Activated naive CD4-positive, alpha-beta T cell treated with anti-CD3 and anti-CD28 coated beads, Interleukin-2, amount 50 U/mL, for 16 hours (primary cell): ENCODE data around the gene PDCL3.

Source experiments
- DNase-seq: peaks from one replicate; pipeline ENCODE4 v3.0.0-alpha.2; 2020

The PDCL3 gene

DNA sequence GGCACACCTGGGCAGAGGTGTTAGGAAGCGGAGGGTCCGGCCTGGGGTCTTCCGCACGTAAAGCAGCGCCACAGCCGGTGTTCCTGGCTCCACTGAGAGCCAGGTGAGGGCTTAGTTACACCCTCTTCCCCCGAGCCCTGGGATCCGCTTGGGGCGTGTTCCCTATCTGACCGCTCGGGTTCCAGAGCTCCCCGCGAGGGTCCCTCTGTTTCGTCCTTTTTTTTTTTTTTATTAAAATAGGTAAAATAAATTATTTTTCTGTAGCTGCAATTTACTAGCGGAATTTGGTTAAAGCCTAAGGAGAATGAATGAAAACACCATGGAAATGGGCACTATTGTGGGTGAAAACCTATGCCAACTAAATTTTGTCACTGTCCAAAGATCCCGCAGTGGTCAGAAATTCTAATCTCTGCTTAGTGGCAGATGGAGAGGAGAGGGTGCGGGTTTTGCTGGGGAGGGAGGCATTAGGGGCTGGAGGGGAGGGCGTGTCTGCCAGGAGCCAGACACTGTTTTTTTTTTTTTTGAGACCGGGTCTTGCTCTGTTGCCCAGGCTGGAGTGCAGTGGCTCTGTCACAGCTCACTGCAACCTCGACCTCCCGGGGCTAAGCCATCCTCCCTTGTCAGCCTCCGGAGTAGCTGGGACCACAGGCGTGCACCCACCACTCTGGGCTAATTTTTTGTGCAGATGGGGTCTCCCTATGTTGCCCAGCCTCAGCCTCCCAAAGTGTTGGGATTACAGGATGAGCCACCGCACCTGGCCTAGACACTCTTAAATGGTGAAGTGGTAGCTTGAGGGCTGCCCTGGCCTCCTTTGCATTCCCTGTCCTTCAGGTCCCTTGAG lies 834 bp downstream of the PDCL3 start:
- DNase-seq = no peak

GRCh38 chr2:100568989-100569388 lies 6.2 kb downstream of the PDCL3 start:
- no peak for DNase-seq

GRCh38 chr2:100571668-100572067 lies 8.9 kb downstream of the PDCL3 start:
- no peak for DNase-seq

DNA sequence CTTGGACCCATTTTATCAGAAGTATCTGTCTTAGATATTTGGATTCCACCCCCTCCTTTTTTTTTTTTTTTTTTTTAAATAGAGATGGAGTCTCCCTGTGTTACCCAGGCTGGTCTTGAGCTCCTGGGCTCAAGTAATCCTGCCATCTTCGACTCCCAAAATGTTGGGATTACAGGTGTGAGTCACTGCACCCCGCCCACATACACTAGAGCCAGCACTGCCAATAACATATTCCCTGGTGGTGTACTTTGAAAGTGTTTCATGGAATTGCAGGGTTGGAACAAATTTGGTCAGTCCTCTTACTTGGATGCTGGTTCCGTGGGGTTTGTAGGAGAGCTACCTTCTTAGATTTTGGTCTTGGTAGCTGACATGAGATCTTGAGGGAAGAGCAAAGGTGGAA lies 15.0 kb downstream of the PDCL3 start:
- DNase-seq = no peak

DNA sequence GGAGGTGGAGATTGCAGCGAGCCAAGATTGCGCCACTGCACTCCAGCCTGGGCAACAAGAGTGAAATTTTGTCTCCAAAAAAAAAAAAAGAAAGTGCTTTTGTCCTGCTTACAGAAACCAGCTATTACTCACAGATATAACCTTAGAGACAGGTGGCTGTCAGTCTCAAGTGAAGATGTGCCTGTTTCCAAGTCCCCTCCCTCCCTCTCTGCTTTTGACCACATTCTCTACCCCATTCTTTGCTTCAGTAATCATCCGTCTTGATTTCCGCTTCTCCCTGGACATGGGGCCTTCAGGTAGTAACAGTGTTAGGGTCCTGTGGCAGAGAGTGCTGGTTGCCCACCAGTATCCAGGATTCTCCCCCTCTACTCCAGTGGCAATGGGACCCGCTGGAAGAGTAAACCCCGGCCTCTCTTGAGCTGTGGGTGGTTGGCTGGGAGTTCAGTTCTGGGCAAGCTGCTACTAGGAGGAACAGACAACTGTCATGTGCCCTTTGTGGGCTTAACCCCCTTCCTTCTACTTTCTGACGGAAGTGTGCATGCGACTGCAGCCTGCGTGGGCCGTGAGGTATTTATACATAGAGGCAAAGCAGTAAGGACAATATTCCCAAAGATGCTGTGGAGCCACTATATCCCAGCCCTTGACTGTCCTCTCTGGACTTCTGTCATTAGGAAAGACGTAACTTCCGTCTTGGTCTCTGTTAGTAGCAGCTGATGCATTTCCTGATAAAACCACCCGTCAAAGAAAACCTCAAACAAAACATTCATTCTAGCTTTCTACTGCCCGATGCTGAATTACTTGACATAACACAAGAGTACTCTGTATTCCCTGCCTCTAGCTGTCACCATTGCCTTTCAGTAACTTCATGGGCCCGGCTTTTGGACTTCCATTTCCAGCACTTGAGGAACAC lies 17.8 kb downstream of the PDCL3 start:
- peak; percentile 33 for DNase-seq

- DNase-seq = no peak
These were observed 18.5 kb downstream of the PDCL3 start for GRCh38 chr2:100581277-100581612.

DNA sequence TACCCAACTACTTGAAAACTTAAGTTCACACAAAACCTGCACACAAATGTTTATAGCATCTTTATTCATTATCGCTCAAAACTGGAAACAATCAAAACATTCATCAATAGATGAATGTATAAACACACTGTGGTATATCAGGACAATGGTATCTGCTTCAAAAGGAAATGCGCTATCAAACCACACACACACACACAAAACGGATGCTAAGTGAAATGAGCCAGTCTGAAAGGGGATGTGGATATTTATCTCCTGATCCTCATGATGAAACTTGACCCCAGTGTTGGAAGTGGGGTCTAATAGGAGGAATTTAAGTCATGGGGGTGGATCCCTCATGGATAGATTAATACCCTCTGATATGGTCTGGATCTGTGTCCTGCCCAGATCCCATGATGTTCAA lies 22.0 kb downstream of the PDCL3 start:
- DNase-seq = no peak

GRCh38 chr2:100588071-100588786 lies 25.4 kb downstream of the PDCL3 start:
- DNase-seq = no peak

GRCh38 chr2:100589527-100589926 lies 26.7 kb downstream of the PDCL3 start:
- DNase-seq = no peak

DNA sequence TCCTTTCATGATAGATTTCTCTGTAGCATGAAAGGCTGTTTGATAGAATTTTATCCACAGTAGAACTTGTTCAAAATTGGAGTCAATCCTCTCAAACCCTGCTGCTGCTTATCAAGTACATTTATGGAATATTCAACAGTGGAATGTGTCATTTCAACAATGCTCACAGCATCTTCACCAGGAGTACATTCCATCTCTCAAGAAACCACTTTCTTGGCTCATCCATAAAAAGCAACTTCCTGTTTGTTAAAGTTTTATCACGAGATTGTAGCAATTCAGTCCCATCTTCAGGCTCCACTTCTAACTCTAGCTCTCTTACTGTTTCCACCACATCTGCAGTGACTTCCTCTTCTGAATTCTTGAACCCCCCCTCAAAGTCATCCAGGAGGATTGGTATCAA lies 29.4 kb downstream of the PDCL3 start:
- no peak for DNase-seq

GRCh38 chr2:100596465-100596864 lies 33.7 kb downstream of the PDCL3 start:
- no peak for DNase-seq

- DNase-seq = no peak
These were observed 36.8 kb downstream of the PDCL3 start for GRCh38 chr2:100599566-100599965.

DNA sequence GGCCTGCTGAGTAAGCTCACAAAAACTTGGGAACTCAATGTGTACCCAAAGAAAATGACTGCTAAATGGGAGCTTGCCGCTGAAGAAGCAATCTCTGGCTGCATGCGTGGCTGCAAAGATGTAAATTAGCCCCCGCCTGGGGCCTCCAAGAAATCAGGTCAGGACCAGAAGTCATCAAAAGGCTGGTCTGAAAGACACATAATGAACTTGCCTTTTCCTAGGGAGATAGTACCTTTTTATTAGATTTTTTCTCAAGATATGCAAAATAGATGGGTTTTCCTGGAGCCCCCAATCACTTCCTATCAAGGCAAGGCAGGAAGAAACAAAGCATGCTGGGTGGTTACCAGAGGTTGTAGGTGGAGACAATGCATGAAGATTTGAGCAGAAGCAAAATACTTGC lies 38.9 kb downstream of the PDCL3 start:
- no peak for DNase-seq

DNA sequence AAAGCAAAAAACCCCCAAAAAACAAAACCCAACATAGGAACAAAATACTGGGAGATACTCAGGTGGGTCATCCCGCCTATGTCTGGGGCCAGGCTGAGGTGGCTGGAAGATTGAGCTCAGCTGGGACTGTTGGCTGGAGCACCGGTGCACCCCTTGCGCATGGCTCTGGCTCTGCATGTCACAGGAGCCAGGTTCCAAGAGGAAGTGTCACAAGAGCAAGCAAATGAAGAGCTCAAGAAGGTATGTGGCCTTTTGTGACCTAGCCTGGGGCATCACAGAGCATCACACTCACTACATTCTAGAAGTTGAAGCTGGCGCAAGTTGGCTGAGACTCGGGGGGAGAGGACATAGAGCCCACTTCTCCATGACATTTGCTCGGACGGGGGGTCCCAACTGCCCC lies 40.6 kb downstream of the PDCL3 start:
- no peak for DNase-seq

DNA sequence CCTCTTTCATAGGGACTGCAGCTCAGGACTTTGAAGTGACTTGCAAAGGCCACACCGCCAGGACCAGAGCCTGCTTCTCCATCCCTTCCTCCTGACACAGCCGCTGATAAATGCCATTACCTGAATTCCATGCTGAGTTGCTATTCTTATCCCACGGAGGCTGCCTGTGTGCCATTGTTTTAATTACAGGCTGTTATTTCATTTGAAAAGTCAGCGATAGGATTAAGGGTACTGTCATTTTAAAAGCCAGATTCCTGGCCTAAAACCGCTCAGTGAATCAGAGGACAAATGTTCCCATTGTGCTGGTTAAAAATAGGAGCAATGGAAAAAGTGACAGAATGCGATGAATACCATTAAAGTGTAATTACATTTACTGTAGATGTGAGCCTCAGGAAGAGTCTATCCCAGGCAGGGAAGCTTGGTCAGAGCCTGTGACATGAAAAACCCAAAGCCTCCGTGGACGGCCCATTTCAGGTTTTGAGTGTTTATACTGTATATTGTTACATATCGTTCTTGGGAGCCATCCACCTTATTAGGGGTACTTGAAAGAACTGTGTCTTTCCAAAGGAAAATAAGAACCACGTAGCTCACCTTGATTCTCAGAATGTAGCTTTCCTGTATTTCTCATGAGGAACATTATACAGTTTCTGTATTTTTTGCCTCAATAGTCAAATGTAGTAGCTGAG lies 41.3 kb downstream of the PDCL3 start:
- no peak for DNase-seq

GRCh38 chr2:100606332-100606725 lies 43.5 kb downstream of the PDCL3 start:
- DNase-seq = no peak

- DNase-seq = no peak
These were observed 44.0 kb downstream of the PDCL3 start for GRCh38 chr2:100606726-100607343.

GRCh38 chr2:100610381-100610831 lies 47.6 kb downstream of the PDCL3 start:
- peak; percentile 76 for DNase-seq

GRCh38 chr2:100611079-100612029 lies 48.6 kb downstream of the PDCL3 start:
- DNase-seq = no peak

DNA sequence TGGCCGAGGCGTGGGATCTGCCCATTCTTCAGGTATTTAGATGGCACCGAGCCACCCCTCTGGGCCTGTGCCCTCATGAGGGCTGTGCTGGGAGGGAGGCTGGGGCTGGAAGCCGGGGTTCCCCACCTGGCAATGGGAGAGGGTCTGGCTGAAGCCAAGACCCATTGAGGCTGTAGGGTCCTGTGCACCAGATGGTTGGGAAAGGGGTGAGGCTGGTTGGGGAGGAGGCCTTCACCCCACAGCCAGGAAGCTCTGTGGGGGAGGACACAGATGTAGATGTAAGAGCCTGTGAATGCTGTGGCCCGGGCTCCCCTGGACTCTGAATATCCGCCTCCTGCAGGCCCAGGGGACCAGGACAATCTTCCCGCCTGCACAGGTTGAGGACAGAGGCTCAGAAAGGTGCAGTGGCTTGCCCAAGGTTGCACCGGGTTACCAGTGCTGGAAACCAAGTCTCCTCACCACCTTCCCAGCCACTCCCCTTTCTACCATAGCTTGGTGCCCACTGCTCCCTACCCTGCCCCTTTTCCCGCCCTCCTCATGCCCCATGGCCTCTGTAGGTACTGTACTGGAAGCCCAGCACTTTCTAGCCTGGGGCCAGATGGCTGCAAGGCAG lies 49.7 kb downstream of the PDCL3 start:
- DNase-seq = no peak

DNA sequence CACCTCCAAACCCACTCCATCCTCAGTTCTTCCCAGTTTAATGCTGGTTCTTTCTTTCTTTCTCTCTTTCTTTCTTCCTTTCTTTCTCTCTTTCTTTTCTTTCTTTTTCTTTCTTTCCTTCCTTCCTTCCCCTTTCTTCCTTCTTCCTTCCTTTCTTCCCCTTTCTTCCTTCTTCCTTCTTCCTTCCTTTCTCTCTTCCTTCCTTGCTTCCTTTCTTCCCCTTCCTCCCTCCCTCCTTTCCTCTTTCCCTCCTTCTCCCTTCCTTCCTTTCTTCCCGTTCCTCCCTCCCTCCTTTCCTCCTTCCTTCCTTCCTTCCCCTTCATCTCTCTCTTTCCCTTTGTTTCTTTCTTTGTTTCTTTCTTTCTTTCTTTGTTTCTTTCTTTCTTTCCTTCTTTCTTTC lies 50.9 kb downstream of the PDCL3 start:
- DNase-seq = no peak
